DMS114 treated with DMSO at 0.1 percent for 48 hours (cell line): ENCODE results near the gene MAP3K6.

Source experiments
- DNase-seq: peaks from one replicate; lab custom pipeline; 2025; ENCODE audit not compliant: unreplicated experiment; lab: John Stamatoyannopoulos, UW

The MAP3K6 gene

GRCh38 chr1:27356619-27357280 lies 10.0 kb downstream of the MAP3K6 start:
- DNase-seq, result no peak

GRCh38 chr1:27356277-27356618 lies 10.5 kb downstream of the MAP3K6 start:
- DNase-seq, result no peak

GRCh38 chr1:27355683-27356082 lies 11.1 kb downstream of the MAP3K6 start:
- DNase-seq, result no peak

- DNase-seq, result no peak
Measured at GRCh38 chr1:27353629-27354028, 13.1 kb downstream of the MAP3K6 start.

GRCh38 chr1:27353166-27353565 lies 13.6 kb downstream of the MAP3K6 start:
- no peak for DNase-seq

- no peak for DNase-seq
Measured at GRCh38 chr1:27351541-27352107, 15.1 kb downstream of the MAP3K6 start.

- DNase-seq, result no peak
Measured at GRCh38 chr1:27350663-27351540, 15.9 kb downstream of the MAP3K6 start.

- no peak for DNase-seq
Measured at GRCh38 chr1:27349784-27350662, 16.7 kb downstream of the MAP3K6 start.

- DNase-seq, result no peak
Measured at GRCh38 chr1:27348861-27349783, 17.6 kb downstream of the MAP3K6 start.

GRCh38 chr1:27346991-27347624 lies 19.7 kb downstream of the MAP3K6 start:
- DNase-seq, result no peak

GRCh38 chr1:27346357-27346756 lies 20.4 kb downstream of the MAP3K6 start:
- DNase-seq, result no peak

- no peak for DNase-seq
Measured at GRCh38 chr1:27345272-27345671, 21.5 kb downstream of the MAP3K6 start.

GRCh38 chr1:27343639-27344025 lies 23.1 kb downstream of the MAP3K6 start:
- DNase-seq, result no peak

GRCh38 chr1:27342778-27343638 lies 23.8 kb downstream of the MAP3K6 start:
- DNase-seq, result no peak

- no peak for DNase-seq
Measured at GRCh38 chr1:27342391-27342777, 24.4 kb downstream of the MAP3K6 start.

GRCh38 chr1:27341525-27342252 lies 25.1 kb downstream of the MAP3K6 start, which contains the start of gene SYTL1:
Gene SYTL1, plus strand, starts transcription at chr1:27342022. Its CDS starts 3,313 bp downstream, at chr1:27345335.
- DNase-seq, result no peak

GRCh38 chr1:27339213-27339612 lies 27.5 kb downstream of the MAP3K6 start:
- no peak for DNase-seq

- DNase-seq, result no peak
Measured at GRCh38 chr1:27338751-27339150, 28.0 kb downstream of the MAP3K6 start.
